Activated T-helper 2 cell treated with anti-CD3 and anti-CD28 coated beads, Interferon-gamma antibody, Interleukin-2, Interleukin-4, amounts not matched to agents 10 μg/mL and 5 μg/mL and 100 μg/mL, durations not matched to agents 14 hours and 24 hours and 36 hours (primary cell): ENCODE results near the gene MMP25. TPM values are rescaled to one million over a fixed set of nuclear protein-coding genes. Genes with fewer than 3 reads are reported as not detected.

ENCODE experiments used
- DNase-seq: peaks from one replicate; pipeline ENCODE4 v3.0.0; 2021; ENCODE audit warnings: low spot score
- H3K27ac Mint-ChIP-seq: one replicate; pipeline ENCODE4 v1.8.0; 2021; ENCODE audit warnings: mixed read lengths
- H3K27me3 Mint-ChIP-seq: one replicate; pipeline ENCODE4 v1.8.0; 2021; ENCODE audit warnings: low read depth, mixed read lengths
- H3K36me3 Mint-ChIP-seq: one replicate; pipeline ENCODE4 v1.8.0; 2021; ENCODE audit warnings: low read depth, mixed read lengths
- H3K4me1 Mint-ChIP-seq: one replicate; pipeline ENCODE4 v1.8.0; 2021; ENCODE audit warnings: low read depth, mixed read lengths
- H3K4me3 Mint-ChIP-seq: one replicate; pipeline ENCODE4 v1.8.0; 2021; ENCODE audit warnings: low read depth, mild to moderate bottlenecking, moderate library complexity, mixed read lengths
- H3K9me3 Mint-ChIP-seq: one replicate; pipeline ENCODE4 v1.8.0; 2021; ENCODE audit warnings: mixed read lengths
- intact Hi-C: fragments of 100-400 bp; cut with micrococcal nuclease; formaldehyde crosslinking; loops from one replicate; pipeline ENCODE4 v1.15.1; 2023
- total RNA-seq: library from RNA; stranded (reverse); gene quantifications from 2 replicates; pipeline ENCODE4 v1.2.3, GENCODE V29; 2022

Gene MMP25
- total RNA-seq, 1 donor from 2014 or later = 7.7 TPM

DNA sequence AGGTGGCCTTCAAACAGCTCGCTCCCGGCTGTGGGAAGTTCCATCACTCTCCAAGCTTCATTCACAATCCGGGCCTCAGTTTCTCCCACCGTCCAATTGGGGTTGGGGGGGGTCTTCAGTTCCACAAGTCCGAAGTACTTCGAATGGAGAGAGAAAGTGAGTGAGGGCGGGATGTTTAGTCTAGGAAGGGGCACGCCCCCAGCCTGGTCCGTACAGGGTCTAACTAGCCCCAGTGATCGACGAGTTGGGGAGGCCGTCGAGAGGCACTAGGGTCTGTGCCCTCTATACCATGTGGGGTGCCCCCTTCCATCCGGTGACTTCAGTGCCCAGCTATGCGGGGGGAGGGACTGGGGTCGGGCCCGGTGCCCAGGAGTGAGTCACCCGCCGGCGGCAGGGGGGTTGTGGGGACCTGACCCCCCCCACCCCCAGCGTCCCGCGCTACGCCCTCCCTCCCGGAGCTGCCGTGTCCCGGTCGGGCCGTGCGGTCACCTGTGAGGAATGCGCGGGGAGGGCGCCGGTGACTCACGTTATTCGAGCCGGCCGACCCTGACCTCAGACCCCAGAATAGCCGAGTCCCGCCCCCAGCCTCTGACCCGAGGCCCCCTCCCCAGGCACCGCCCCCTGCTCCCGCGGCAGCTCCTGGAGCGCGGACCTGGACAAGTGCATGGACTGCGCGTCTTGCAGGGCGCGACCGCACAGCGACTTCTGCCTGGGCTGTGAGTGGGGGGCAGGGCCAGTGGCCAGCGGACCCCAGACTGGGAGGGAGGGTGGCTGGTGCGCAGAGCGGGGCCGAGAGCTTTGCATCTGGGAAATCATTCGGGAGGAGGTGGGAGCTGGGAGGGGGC lies 25.5 kb upstream of the MMP25 start:
- H3K27ac Mint-ChIP-seq = peak overlapping the region; percentile 90
- no peaks in the 10 kb centered on the region for H3K9me3 Mint-ChIP-seq
- peaks cover 16% of the 10 kb centered on the region for H3K27me3 Mint-ChIP-seq
- H3K4me3 Mint-ChIP-seq = peak overlapping the region; percentile 87
- peaks cover 9% of the 10 kb centered on the region for H3K36me3 Mint-ChIP-seq
- intact Hi-C loops = loop anchor here (1.0 to 10.0 kb wide), 3 partner anchors 18 to 104 kb away; partner anchors contain the start of gene PKMYT1
- peaks cover 35% of the 10 kb centered on the region for H3K4me1 Mint-ChIP-seq
- DNase-seq = peak; percentile 41

DNA sequence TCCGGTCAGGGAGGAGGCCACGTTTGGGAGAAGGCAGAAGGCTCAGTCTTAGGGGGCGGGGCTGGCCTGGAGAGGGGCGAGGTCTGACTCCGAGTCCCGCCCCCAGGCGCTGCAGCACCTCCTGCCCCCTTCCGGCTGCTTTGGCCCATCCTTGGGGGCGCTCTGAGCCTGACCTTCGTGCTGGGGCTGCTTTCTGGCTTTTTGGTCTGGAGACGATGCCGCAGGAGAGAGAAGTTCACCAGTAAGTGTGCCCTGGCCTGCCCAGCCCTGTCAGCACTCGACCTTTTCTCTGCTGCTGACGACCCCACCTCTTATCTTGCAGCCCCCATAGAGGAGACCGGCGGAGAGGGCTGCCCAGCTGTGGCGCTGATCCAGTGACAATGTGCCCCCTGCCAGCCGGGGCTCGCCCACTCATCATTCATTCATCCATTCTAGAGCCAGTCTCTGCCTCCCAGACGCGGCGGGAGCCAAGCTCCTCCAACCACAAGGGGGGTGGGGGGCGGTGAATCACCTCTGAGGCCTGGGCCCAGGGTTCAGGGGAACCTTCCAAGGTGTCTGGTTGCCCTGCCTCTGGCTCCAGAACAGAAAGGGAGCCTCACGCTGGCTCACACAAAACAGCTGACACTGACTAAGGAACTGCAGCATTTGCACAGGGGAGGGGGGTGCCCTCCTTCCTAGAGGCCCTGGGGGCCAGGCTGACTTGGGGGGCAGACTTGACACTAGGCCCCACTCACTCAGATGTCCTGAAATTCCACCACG lies 24.7 kb upstream of the MMP25 start:
- Mint-ChIP-seq H3K4me3 (peak overlapping the region; percentile 87), H3K4me1 (peaks cover 35% of the 10 kb centered on the region), H3K36me3 (peaks cover 17% of the 10 kb centered on the region), H3K9me3 (no peaks in the 10 kb centered on the region), H3K27ac (peak overlapping the region; percentile 90), H3K27me3 (peaks cover 16% of the 10 kb centered on the region)
- intact Hi-C loops = loop anchor here (2.0 to 10.0 kb wide), 3 partner anchors 39 to 117 kb away; partner anchors contain the start of gene PKMYT1
- DNase-seq = peak; percentile 69

DNA sequence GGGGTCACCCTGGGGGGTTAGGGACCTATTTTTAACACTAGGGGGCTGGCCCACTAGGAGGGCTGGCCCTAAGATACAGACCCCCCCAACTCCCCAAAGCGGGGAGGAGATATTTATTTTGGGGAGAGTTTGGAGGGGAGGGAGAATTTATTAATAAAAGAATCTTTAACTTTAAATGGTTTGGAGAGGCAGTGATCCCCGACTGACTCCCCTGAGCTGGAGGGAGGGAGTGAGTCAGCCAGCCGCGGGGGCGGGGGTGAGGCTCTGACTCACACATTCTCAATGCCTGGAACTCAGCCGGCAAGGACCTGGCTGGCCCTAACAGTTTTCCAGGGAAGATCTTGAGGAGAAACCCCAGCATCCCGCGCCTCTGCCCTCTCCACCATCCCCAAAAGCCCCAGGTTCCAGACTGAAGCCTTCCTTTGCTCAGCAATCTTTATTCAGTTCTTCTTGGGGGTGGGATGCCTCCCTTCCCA lies 24.1 kb upstream of the MMP25 start:
- Mint-ChIP-seq H3K9me3 (no peaks in the 10 kb centered on the region), H3K4me1 (peaks cover 35% of the 10 kb centered on the region)
- intact Hi-C loops = loop anchor here (2.0 to 10.0 kb wide), 3 partner anchors 40 to 117 kb away; partner anchors contain the start of gene PKMYT1

DNA sequence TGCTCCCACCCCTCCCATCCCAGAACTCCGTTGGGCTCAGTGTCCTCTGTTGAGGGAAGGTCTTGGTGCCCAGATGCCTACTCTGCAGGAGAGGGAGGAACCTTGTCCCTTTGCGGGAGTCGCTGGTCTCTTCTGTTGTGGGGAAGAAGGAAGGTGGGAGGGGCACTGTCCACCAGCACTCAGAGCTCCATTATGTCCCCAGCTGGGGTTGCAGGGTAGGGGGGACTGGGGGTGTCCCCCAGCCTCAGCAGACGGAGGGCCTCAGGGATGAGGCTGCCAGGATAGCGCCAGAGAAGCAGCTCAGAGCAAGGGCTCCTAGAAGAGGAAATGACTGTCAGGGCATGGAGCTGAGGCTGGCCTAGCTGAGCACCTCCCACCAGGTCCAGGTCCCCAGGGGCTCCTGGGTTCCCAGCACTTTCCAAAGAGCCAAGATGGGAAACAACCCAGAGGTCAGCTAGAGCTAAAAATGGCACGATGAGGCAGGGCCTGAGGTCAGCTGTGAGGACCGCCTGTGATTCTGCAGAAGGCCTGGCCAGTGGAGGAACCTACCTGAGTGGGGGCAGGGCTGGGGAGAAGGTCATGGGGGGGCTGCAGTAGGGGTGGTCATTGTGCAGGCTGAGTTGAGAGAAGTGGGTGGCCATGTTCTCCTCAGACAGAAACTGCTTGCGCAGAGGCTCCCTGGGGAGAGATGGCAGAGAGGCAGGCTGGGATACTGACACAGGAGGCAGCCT lies 23.5 kb upstream of the MMP25 start:
- H3K4me1 Mint-ChIP-seq = peaks cover 35% of the 10 kb centered on the region
- peaks cover 28% of the 10 kb centered on the region for H3K36me3 Mint-ChIP-seq
- H3K27me3 Mint-ChIP-seq = peaks cover 10% of the 10 kb centered on the region
- H3K27ac Mint-ChIP-seq = peak overlapping the region; percentile 90
- no peaks in the 10 kb centered on the region for H3K9me3 Mint-ChIP-seq
- intact Hi-C loops = loop anchor here (2.0 to 10.0 kb wide), 3 partner anchors 41 to 118 kb away; partner anchors contain the start of gene PKMYT1
- H3K4me3 Mint-ChIP-seq = peak overlapping the region; percentile 87
- DNase-seq = no peak

More for the DNA sequence above, 24.1 kb upstream of the MMP25 start:
- Mint-ChIP-seq H3K27ac (peak overlapping the region; percentile 90), H3K36me3 (peaks cover 23% of the 10 kb centered on the region), H3K4me3 (peak overlapping the region; percentile 87), H3K27me3 (peaks cover 11% of the 10 kb centered on the region)
- DNase-seq = peak; percentile 64

DNA sequence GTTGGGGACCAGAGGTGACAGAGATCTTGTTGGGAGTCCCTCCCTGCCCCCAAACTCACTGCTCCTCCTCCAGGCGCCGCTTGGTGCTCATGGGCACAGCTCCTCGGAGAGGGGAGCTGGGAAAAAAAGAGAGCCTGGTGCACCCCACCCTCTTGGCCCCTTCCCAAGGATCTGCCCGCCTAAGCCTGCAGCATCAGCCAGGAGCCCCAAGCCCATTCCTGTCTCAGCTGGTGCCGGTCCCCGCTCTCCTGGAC lies 23.0 kb upstream of the MMP25 start:
- peak overlapping the region; percentile 87 for H3K4me3 Mint-ChIP-seq
- peaks cover 37% of the 10 kb centered on the region for H3K4me1 Mint-ChIP-seq
- peak overlapping the region; percentile 90 for H3K27ac Mint-ChIP-seq
- intact Hi-C loops = loop anchor here (2.0 to 10.0 kb wide), 3 partner anchors 41 to 119 kb away; partner anchors contain the start of gene PKMYT1
- peaks cover 28% of the 10 kb centered on the region for H3K36me3 Mint-ChIP-seq
- no peak for DNase-seq
- peaks cover 7% of the 10 kb centered on the region for H3K27me3 Mint-ChIP-seq
- no peaks in the 10 kb centered on the region for H3K9me3 Mint-ChIP-seq

- peaks cover 39% of the 10 kb centered on the region for H3K4me1 Mint-ChIP-seq
These were observed 22.5 kb upstream of the MMP25 start, which contains the start of the genes HCFC1R1 and THOC6 for GRCh38 chr16:3023669-3024478. HCFC1R1 (minus strand) TSS chr16:3023942; CDS start chr16:3023941, 1 bp downstream. THOC6 (plus strand) TSS chr16:3024035; CDS start chr16:3024327, 292 bp downstream.

GRCh38 chr16:3025032-3026002 lies 21.0 kb upstream of the MMP25 start:
- intact Hi-C loops = loop anchor here (10.0 kb wide), 1 partner anchor 99 kb away; no protein-coding TSS in a partner anchor
- Mint-ChIP-seq H3K36me3 (peaks cover 28% of the 10 kb centered on the region), H3K4me1 (peaks cover 45% of the 10 kb centered on the region), H3K4me3 (peak overlapping the region; percentile 21), H3K27me3 (peaks cover 5% of the 10 kb centered on the region), H3K27ac (no peak overlapping the region), H3K9me3 (no peaks in the 10 kb centered on the region)
- DNase-seq = no peak

More at GRCh38 chr16:3023669-3024478, 22.5 kb upstream of the MMP25 start, which contains the start of the genes HCFC1R1 and THOC6:
- peaks cover 28% of the 10 kb centered on the region for H3K36me3 Mint-ChIP-seq
- intact Hi-C loops = loop anchor here (2.0 to 10.0 kb wide), 3 partner anchors 42 to 119 kb away; partner anchors contain the start of gene PKMYT1
- peak within 1 kb of the TSS; percentile 87 for H3K4me3 Mint-ChIP-seq
- no peaks in the 10 kb centered on the region for H3K9me3 Mint-ChIP-seq
- peaks cover 3% of the 10 kb centered on the region for H3K27me3 Mint-ChIP-seq
- DNase-seq = peak; percentile 95
- peak within 1 kb of the TSS; percentile 90 for H3K27ac Mint-ChIP-seq

- Mint-ChIP-seq H3K36me3 (peaks cover 28% of the 10 kb centered on the region), H3K4me1 (peaks cover 45% of the 10 kb centered on the region), H3K27me3 (peaks cover 6% of the 10 kb centered on the region), H3K4me3 (no peak overlapping the region), H3K9me3 (no peaks in the 10 kb centered on the region), H3K27ac (no peak overlapping the region)
- no peak for DNase-seq
- intact Hi-C loops = loop anchor here (10.0 kb wide), 1 partner anchor 99 kb away; no protein-coding TSS in a partner anchor
These were observed 20.4 kb upstream of the MMP25 start for GRCh38 chr16:3026003-3026378.

DNA sequence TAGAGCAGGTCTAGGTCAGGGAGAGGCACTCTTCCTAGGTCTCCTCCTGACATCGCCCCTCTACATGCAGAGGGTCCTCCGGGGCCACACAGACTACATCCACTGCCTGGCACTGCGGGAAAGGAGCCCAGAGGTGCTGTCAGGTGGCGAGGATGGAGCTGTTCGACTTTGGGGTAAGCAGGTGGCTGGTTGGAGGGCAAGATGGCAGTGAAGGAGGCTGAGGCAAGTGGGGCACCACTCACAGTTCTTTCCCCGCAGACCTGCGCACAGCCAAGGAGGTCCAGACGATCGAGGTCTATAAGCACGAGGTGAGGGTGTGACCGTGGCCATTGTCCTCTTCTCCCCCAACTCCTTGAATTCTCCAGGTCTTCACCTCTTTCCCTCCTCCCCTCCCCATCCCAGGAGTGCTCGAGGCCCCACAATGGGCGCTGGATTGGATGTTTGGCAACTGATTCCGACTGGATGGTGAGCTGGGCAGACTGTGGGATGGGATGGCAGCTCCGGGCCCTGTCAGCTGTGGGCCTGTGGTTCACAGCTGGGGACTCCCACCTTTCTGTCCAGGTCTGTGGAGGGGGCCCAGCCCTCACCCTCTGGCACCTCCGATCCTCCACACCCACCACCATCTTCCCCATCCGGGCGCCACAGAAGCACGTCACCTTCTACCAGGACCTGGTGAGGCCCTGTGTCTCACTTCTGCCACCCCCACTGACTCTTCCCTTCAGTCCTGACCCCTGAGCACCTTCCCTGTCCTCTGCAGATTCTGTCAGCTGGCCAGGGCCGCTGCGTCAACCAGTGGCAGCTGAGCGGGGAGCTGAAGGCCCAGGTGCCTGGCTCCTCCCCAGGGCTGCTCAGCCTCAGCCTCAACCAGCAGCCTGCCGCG lies 19.5 kb upstream of the MMP25 start:
- peaks cover 7% of the 10 kb centered on the region for H3K27me3 Mint-ChIP-seq
- no peak for DNase-seq
- no peak overlapping the region for H3K27ac Mint-ChIP-seq
- peaks cover 38% of the 10 kb centered on the region for H3K4me1 Mint-ChIP-seq
- intact Hi-C loops = loop anchor here (10.0 kb wide), 1 partner anchor 98 kb away; no protein-coding TSS in a partner anchor
- no peaks in the 10 kb centered on the region for H3K9me3 Mint-ChIP-seq
- peaks cover 28% of the 10 kb centered on the region for H3K36me3 Mint-ChIP-seq
- H3K4me3 Mint-ChIP-seq = no peak overlapping the region

GRCh38 chr16:3027489-3027795 lies 18.9 kb upstream of the MMP25 start:
- no peak for DNase-seq
- peaks cover 28% of the 10 kb centered on the region for H3K36me3 Mint-ChIP-seq

More at GRCh38 chr16:3027489-3027795, 18.9 kb upstream of the MMP25 start:
- H3K4me3 Mint-ChIP-seq = no peak overlapping the region
- no peak overlapping the region for H3K27ac Mint-ChIP-seq
- intact Hi-C loops = loop anchor here (10.0 kb wide), 1 partner anchor 97 kb away; no protein-coding TSS in a partner anchor
- H3K4me1 Mint-ChIP-seq = peaks cover 32% of the 10 kb centered on the region
- H3K9me3 Mint-ChIP-seq = no peaks in the 10 kb centered on the region
- peaks cover 10% of the 10 kb centered on the region for H3K27me3 Mint-ChIP-seq
